A204.1 (cell line): ENCODE results near the gene DYNC1I1.

Experiments used
- FAIRE-seq: peaks from 2 replicates; lab custom pipeline; 2012; peaks lifted over from hg19 to GRCh38; lab: Jason Lieb, UNC

Gene DYNC1I1

DNA sequence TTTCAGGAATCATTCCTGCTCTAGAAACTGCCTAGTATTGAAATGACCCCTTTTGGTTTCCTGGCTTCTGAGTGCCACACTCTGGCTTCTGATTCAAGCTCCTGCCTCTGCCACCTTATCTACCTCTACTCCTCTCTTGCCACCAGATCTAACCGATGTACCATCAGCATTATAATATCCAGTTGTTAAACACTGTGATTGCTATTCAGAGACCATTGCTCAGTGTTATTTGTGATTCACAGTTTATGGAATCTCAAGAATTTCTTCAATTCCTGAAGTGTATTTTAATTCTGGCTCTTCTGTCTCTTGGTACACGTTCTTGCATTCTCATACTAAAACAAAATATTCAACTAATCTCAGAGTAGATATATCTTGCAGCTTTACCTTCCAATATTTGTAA is 88.7 kb downstream of the DYNC1I1 start:
- FAIRE-seq, result no peak

DNA sequence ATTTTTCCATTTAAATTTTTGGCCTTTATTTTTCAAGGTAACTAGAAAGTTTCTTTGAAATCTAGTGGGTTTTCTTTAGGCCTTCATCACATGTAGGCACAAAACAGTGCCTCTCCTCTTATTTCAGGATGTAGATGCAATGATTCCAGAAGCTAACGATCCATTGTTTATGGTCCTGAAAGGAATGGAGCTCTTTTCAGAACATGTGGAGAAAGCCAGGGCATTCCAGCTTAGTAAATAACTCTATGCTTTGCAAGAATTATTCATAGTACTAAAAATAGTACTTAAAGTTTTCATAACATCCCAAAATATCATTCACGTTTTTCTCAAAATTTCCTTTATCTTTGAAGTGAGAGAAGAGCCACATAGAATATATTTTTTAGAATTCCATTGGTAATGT is 91.3 kb downstream of the DYNC1I1 start:
- no peak for FAIRE-seq

DNA sequence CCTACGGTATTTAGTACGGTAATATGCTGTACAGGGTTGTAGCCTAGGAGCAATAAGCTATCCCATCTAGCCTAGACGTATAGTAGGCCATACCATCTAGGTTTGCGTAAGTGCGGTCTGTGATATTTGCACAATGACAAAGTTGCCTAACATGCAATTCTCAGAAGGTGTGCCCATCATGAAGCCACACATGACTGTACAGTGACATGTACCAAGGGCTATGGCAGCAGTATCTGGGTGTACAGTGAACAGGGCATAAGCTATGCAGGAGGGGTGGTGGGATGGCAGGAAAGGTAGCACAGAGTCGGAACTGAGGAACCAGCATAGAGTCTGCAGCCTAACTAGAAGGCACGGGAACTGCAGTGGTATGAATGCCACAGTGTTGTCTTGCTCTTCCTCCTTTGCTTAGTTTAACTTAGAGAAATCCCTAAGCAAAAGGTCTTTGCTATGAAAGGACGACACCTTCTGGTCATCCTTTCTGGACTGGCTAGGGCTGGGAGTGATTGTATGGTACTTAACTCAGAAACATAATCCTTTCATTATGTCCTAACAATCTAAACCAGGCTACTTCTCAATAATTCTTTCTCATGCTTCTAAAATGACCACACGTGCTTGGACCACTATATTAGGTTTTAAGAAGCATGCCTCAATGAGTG is 93.5 kb downstream of the DYNC1I1 start:
- no peak for FAIRE-seq

DNA sequence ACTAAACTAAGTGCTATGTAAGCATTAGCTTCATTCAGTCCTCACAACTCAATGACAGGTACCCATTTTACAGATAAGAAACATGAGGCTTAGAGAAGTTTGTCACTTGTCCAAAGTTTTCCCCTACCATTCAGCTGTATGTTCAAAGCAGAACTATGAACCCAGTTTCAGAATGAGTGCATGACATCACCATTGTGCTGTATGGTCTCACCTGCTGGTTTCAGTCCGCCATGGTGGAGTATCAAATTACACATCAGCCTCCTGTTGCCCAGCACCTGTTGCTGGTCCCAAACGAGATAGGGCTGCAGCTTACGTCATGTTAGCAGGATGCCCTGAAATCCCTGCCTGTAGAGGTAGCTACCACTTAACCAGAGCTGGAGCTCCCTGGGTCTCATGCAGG is 95.0 kb downstream of the DYNC1I1 start:
- FAIRE-seq, result no peak

DNA sequence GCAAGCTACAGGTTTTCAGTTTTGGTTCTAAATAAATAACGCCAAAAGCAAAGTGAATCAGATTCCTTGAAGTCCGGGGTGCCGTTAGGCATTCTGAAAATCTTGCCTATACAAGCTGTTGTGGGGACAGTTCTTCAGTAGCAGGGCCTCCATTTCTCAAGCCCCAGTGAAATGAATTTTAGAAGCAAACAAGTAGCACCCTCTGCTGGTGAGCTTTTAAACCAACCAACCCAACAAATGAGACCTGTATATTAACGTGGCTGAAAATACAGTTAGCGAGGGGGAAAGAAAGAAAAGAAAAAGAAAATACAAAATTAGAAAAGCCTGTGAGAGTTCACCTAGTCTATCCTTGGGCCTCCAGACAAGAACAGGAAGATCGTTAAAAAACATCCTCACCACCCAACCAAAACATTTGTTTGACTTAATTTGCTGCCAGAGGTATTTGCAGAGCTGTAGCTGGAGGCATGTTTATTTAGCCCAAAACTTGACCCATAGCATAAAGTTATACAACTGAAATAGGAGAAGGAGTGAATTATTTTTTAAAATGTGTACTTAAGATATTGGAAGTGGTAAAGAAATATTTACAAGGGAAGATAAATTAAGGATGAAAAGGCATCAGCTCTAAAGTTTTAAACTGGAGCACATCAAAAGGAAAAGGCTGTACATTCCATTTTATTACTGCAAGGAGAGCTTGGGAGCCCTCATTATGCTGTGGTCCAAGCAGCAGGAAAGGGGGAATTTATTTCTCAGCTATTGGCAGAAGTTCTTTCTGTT is 98.9 kb downstream of the DYNC1I1 start:
- FAIRE-seq, result peak; percentile 95

DNA sequence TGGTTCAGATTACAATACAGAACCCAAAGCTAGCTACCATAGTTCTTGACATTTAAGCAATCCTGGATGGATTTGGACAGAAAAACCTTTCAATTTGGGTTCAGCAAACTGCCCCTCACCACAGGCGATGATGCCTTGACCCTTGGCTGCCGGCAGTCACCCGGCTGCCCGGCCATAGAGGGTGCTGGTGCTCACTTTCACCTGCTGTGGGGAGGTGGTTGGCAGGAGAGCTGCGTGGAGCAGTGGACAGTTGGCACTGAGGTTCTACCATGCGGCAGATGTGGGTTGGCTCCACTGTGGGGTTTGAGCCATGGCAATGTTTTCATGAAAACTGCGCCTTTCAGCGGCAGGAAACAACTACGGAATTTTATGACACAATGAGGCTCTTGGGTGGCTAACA is 99.5 kb downstream of the DYNC1I1 start:
- FAIRE-seq, result no peak

DNA sequence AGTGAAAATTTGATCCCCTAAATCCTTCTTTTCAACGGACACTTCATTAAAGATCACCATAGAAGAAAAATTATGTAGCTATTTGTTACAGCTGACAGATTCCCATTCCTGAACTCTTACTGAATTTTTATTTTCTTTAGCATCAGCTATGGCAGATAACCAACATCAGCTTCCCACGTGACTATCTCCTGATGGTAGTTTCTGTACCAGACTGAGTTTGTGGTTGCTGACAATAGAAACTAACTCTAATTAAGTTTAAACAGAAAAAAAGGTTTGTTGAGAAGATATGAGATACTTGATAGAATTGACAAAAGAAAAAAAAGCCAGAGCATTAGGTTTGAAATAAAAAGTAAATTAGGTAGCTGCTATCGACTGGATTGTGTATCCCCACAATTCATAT is 101.8 kb downstream of the DYNC1I1 start:
- no peak for FAIRE-seq

DNA sequence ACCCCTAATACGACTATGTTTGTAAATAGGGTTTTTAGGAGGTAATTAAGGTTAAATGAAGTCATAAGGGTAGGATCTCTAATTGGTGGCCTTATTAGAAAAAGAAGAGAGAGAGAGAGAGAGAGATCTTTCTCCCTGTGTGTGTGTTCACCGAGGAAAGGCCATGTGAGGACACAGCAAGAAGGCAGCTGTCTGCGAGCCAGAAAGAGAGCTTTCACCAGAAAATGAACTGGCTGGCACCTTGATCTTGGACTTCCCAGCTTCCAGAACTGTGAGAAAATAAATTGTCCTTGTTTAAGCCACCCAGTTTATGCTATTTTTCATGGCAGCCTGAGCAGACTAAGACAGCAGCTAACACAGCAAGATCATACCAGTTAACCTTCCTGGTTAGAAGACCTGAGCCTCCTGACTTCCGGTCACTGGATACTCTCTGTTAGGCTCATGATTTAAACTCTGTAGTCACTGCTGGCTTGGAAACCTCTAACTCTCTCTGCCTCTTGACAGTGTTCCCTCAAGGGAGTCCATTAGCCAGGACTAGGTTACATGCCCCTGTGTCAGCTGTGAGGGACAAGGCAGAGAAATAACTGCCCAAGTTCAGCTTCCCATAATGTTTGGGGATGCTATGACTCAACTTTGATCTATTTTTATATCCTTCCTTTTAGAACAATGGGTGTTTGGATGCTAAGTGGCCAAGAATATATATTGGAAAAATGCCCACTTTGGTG is 102.3 kb downstream of the DYNC1I1 start:
- FAIRE-seq, result no peak

DNA sequence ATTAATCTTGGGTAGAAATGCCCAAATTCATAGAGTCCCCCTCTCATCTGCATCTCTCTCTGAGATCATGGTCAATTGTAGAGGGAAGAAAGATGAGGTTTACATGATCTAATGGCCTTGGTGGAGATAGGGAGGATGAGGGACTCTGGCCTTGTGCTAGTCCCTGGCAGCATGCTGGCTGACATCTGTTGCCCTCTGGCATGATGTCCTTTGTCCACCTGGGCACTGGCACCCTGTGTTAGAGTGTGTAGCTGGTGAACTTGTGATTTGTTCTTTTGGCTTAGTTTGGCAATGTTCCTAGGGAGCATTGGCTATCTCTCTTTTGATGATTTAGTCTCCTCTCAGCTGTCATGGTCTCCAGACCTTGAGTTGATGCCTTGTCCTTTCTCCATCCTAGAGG is 103.2 kb downstream of the DYNC1I1 start:
- no peak for FAIRE-seq

DNA sequence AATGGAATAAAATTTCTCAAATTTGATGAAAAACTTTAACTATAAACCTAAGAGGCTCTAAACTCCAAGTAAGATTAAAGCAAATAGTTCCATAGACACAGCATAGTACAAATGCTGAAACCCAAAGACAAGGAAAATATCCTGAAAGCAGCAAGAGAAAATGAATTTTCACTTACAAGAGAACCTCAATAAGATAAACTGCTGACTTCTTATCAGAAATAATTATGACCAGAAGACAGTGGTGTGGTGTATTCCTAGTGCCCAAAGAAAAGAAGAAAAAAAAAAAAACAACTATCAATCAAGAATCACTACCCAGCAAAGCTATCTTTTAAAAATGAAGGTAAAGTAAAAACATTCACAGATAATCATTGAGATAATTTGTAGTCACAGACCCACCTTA is 106.3 kb downstream of the DYNC1I1 start:
- FAIRE-seq, result no peak

DNA sequence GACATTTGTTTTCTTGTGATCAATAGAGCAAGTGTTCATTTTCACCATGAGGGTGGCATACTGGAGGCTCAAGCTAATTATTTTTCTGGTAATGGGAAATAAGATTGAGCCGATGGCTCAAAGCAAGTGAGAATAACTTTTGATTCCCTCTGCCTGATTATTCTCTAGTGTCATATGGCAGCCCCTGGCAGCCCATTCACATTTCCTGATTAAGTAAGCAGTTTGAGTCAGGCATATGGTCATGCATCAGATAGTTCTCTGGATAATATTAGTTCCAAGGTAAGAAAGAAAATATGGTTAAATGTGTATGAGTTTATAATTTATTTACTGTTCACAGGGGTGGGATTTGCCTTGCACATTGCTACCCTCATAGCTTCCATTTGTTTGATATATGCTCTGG is 109.2 kb downstream of the DYNC1I1 start:
- FAIRE-seq, result no peak

DNA sequence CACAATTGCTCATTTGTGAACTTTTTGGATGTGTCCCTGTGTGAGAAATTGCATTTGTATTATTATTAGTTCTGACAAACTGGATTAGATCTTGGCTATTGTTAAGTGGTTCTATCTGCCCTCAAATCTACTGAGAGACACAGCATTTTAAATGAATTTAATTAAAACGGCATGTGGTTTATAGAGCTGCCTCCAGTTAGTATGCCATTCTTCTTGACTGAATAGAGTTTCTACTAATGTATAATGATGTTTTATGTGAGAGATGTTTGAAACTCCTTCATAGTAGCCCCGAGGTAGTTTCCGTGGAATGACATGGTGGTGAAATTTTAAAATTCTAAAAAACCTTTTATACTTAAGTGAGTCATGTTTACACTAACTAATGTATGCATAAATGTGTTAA is 110.9 kb downstream of the DYNC1I1 start:
- no peak for FAIRE-seq

DNA sequence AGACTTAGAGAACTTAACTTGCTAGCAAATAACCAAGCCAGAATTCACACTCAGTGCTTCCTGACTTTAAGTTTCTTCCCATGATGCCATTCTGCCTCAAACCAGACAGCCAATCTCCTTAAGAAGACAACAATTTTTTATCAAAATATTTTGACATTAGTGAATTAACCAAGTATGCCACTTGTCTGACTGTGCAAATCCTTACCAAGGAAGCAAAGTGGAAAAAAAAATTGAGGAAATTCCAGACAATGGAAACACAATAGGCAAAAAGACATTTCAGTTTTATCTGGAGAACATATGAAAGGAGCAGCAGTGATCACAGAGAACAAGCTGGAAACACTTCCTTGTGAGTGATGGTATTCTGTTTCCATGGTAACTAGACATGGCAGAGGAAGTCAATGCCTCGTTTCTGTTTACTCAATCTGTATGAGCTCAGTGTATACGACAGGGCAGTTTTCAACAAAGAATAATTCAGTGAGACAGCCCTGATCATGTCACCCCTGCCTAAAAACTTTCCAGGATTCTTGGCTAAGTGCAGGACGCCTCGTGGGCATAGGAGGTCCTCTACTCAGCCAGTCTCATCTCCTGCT is 114.2 kb downstream of the DYNC1I1 start:
- FAIRE-seq, result no peak

DNA sequence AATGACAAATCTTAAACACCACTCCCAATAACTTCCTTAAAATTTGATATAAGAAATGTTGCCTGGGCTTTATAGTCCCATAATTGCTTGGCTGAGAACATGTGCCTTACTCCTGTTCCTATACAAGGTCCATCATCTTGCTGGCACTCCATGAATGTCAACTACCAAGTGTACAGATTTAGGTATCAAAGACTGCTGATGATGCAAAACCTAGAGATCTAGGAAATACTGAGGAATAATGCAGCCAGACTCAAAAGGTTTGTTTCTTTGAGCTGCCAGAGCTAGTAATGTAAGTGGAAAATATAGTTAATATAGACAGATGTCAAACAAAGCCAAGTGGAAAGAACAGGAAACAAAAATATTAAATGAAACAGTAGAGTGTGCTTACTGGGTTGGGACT is 121.1 kb downstream of the DYNC1I1 start:
- no peak for FAIRE-seq

DNA sequence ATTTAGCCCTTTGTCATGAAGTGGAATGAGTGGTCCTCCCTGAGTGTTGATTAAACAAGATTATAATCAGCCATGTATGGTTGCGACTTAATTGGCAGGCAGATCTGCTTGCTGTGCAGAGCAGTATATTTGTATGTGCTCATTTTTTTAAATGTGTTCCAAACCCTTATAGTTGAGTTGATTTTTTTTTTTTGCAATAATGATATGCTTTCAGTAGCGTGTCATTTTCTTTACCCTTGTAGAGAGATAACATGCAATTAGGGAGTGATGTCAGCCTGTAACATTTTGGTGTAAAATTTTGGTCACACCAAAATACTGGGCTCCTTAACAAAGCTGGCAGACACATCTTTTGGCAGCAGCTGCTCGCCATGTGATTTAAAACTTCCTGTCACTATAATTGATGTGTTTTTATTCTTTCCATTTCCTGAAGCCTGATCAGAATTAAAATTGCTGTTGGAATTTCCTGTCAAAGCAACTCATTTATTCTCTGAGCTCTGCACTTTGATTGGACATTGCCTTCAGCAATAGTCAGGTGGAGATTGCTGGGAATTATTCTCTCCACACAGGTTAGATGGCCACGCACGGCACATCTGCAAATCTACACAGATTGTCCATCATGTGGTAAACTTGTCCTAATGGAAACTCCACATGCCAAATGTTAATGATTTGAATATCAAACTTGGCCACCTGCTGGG is 125.3 kb downstream of the DYNC1I1 start:
- no peak for FAIRE-seq

DNA sequence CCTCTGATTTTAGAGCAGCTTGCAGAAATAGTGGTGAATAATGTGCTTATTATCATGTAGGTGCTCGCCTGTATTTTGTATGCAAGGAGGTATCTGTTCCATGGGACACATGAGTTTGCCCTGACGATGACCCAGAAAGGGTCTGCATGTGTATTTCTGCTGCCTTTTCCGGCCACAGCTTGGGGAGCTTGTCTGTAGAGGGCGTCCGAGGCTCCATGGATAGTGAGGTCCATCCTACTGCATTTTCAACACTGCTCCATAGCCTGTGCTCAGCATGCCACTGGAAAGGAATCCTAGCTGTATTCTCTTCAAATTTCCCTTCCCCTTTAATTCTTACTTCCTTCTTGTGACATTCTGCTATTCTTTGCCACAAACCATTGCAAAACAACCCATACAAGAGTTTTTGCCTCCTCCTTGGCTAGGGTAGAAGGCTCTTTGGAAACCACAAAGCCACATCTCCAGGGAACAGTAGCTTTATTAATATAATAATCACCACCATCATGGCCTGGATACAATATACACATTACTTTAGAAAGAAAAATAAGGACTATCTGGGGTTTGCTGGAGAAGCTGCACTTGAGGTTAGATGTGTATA is 127.7 kb downstream of the DYNC1I1 start:
- FAIRE-seq, result no peak

DNA sequence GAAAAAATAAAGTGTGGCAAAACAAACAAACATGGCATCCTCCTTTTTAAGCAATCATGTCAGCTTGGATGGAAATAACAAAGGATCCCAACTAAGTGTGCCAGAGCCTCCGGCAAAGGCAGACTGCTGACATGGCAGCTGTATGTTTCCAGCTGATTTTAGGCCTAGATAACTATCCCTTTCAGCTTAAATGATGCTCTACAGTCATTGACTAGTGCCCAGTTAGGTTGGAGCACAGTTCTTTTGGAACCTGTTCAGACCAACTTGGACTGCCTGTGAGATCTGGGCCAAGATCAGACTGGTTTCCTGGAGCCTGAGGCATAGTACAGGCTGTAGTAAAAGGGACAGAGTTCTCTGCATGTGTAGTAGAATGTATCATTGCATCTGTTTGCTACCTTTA is 128.7 kb downstream of the DYNC1I1 start:
- FAIRE-seq, result no peak

DNA sequence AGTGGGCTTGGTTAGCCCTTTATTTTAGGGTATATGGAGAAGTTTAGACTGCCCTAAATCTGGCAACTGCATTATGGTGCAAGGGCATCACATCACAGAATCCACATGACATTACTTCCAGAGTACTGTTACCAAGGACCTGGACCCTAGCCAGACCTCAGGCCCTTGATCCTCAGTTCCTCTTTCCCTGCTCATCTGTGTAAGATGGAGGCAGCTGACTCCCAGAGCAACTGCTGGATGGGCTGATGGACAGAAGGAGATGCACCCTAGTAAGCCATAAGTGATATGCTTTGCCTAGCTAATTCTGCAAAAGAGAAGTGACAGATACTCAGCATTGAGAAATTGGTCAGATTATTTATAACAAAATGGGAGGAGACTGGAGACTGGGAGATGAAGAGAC is 131.7 kb downstream of the DYNC1I1 start:
- no peak for FAIRE-seq

DNA sequence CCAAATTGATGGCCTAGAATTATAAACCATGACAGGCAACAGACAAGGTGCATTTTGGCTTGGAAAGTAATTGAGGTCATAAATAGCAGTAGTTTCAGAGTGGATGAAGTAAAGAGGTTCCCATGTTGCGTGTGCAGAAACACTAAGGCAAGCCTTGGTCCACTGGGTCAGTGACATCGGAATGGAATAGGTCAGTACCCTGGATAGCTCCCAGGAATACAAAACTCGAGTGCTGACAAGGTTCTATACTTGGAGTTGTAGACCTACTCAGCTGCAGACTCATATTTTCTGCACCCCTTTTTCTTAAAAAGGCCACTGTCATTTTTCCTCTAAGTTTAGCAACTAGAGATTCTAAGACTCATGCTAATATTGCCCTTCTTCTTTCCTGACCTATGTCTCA is 132.8 kb downstream of the DYNC1I1 start:
- no peak for FAIRE-seq

DNA sequence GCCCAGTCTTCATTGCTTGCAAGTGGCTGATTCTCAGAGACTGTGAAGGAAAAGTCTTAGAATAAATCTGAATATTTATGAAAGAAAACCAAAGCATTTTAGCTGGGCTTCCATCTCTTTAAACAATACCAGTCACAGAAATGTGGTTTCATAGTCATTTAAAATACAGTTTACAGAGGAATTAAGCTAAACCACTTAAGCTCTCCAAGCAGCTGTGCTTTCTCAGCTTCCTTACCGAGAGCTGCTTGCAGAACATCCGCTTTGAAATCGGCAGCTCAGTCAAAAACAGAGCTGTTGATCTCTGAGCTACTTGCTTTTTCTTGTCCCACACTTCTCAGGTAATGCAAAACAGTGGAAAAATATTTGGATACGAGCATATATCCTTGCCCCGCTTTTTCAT is 134.5 kb downstream of the DYNC1I1 start:
- no peak for FAIRE-seq

DNA sequence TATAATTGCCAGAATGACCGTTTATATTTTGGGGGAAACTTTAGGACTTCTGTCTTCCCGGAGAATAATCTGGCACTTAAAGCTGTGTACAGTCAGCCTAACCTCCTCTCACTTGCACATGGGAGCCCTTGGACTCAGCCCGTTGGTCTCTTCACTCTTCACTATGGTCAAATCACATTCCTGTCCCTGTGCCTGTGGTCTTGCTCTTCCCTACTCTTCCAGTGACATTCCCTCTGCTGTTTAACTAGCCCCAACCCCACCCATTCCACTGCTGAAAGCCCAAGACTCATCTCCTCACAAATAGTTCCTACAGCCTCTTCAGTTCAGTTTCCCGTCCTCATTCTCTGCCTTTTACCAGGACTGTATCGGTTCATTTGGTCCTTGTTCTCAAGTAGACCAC is 135.0 kb downstream of the DYNC1I1 start:
- FAIRE-seq, result no peak

DNA sequence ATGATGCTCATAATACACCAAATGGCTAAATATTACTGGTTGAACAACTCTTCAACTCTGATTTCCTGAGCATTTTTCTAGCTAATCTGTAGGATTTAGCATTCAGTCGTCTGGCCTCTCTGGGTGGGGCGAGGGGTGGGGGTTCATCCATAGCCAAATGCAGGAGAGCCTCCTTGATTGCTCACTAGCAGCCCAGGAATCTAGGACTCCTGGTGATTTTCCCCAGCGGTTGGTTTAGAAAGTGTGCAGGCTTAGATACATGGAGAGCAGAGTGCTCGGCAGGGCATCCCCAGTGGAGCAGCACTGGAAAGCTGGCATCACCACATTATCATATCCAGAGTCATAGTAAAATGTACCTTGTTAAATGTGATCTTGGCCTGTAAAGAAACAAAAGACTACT is 136.1 kb downstream of the DYNC1I1 start:
- no peak for FAIRE-seq
